GM21723 (cell line): ENCODE measurements around the gene MRPL36.
"Not testable (repeated sequence)": the region's sequence is repeated elsewhere in the genome, so short reads cannot be mapped to it uniquely, and the experiment has no call there.

Experiments used
- ATAC-seq: cut with Tn5 transposase; IDR thresholded peaks from one replicate; pipeline ENCODE4 v1.9.1; 2021; ENCODE audit warnings: mild to moderate bottlenecking, moderate library complexity; ENCODE audit not compliant: unreplicated experiment

MRPL36 gene

GRCh38 chr5:1815881-1816292 is 16.2 kb upstream of the MRPL36 start:
- no peak for ATAC-seq

GRCh38 chr5:1815071-1815786 is 15.6 kb upstream of the MRPL36 start:
- no peak for ATAC-seq

DNA sequence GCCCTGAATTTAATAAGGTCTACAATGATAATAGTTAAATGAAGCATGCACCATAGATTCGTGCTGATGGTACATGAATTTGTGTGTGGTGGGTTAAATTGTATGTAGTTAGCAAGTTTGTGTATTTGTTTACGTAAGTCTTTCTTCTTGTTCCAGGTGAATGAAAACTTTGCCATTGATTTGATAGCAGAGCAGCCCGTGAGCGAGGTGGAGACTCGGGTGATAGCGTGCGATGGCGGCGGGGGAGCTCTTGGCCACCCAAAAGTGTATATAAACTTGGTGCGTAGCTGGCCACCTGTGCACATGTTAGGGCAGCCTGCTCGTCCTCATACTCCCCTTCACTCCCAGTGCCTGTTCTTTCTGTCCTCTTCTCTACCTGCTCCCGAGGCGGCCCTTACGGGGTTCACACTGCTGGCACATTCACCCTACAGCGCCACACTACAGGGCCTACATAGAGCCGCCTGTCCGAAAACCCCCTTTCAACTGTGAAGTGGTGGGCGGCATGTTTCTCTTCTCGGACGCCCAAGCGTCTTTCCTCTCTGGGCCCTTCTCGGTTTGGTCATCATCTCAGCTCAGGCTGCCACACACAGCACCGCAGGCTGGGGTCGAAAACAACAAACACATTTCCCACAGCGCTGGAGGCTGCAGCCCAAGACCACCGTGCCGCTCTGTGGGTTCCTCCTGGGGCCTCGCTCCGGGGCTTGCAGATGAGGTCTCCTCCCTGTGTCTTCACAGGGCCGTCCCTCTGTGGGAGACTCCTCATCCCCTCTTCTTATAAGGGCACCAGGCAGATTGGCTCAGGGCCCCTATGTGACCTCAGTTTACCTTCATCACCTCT is 14.8 kb upstream of the MRPL36 start:
- no peak for ATAC-seq

DNA sequence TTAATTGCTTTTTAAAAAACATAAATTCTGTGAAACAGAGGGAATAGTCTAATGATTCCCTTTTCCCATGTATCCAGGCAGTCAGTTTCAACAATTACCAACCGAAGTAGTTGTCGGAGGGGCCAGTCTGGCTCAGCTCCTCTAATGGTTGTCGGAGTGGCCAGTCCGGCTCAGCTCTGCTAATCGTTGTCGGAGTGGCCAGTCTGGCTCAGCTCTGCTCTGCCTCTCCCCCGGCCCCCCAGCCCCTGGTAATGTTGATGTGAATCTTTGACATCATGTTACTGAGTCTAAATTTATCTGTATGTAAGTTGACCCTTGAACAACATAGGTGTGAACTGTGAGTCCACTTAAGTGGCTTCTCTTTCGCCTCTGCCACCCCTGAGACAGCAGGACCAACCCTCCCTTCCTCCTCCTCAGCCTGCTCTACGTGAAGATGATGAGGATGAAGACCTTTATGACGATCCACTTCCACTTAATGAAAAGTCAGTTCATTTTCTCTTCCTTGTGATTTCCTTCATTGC is 11.0 kb upstream of the MRPL36 start:
- ATAC-seq: no peak

DNA sequence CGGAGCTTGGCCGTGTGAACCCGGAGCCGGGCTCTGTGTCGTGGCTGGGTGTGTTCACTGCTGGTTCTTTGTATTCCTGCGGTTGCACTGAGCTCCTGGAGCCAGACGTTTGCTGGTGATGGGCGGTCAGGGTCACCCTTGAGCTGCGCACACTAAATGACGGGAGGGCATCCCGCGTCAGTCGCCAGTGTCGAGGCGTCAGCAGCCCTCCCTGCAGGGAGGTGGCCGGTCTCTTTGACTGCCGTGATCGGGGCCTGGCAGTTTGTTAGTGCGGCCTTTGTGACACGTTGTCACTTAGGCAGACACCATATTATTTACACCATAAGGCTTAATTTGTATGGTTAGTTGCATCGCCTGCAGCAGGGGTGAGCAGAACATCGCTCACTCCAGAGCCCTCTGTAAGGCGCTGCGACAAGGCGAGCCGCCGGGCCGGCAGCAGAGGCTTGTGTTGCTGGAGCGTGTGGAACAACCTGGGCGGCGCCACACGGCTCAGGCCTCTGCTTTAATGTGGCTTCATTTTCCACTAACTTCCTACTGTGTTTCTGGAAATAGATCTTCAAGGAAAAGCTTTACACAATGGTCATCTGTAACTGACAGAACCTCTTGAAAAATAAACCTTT is 9.9 kb upstream of the MRPL36 start:
- no peak for ATAC-seq

DNA sequence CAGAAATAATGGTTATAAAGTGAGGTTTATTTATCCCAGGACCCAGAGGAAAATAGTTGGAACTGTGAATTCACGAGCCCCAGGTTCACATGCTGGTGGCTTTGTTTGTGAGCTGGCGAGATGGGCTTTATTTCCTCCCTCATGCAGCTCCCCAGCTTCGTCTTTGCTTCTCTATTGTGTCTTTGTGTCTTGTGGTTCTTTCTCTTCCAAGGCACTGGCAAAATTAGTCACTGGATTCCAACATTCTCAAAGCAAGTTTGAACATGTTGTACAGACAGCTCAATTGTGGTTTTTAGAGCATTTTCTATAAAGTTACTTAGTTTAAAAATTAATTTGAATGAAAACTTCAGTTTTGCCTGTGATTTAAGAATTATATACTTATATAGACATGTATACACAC is 8.8 kb upstream of the MRPL36 start:
- ATAC-seq: no peak

DNA sequence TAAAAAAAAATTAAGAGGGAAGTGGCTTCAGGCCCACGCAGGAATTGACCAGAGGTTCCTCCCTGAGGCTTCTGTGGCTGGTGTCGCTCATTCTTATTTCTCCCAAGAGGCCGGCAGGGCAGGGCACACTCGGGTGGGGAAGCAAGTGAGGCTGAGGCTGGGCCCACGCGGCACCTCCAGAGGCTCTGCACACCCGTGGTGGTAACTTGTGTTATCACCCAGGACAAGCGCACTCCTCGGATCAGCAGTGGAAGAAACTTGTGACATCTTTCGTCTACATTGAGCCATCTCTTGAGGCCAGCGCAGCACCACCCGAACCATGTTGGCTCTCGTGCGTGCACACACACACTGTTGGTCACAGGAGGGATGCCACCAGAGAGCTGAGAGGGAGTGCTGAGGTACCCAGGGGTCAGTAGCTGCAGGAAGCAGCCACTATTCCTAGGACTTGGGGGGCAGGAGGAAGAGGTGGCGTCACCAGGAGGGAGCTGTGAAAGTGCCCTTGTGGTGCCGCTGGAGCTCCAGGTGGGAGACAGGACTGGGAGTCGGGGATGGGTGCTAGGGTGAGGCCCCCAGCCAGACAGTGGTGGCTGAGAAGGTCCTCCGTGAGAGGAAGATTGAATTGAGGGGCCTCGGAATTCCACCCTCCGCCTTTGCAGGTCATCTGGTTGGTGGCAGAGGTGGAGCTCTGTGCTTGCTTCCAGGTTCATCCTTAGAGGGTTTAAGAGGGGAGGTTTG is 8.0 kb upstream of the MRPL36 start:
- no peak for ATAC-seq

- ATAC-seq: no peak
Observed at GRCh38 chr5:1806974-1807373, 7.3 kb upstream of the MRPL36 start.

DNA sequence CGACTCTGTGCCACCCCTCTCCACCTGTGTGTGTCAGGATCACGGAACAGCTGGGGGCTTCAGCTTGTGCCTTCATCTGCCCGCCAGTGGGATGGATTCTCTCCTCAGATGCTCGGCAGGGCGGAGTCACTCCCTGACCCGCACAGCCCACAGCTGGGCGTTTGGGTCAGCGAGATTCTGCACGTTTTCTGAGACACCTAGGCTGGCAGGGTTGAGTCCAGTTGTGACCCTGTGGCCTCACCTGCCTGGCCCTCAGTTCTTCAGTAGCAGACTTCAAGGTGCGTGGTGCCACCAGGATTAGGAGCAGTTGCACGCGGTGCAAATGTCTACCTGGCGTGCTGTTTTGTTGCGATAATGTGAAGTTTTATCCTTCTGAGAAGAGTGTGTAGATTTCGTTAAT is 6.6 kb upstream of the MRPL36 start:
- no peak for ATAC-seq

- ATAC-seq: no peak
Observed at GRCh38 chr5:1805736-1806135, 6.1 kb upstream of the MRPL36 start.

- no peak for ATAC-seq
Observed at GRCh38 chr5:1805326-1805725, 5.7 kb upstream of the MRPL36 start.

DNA sequence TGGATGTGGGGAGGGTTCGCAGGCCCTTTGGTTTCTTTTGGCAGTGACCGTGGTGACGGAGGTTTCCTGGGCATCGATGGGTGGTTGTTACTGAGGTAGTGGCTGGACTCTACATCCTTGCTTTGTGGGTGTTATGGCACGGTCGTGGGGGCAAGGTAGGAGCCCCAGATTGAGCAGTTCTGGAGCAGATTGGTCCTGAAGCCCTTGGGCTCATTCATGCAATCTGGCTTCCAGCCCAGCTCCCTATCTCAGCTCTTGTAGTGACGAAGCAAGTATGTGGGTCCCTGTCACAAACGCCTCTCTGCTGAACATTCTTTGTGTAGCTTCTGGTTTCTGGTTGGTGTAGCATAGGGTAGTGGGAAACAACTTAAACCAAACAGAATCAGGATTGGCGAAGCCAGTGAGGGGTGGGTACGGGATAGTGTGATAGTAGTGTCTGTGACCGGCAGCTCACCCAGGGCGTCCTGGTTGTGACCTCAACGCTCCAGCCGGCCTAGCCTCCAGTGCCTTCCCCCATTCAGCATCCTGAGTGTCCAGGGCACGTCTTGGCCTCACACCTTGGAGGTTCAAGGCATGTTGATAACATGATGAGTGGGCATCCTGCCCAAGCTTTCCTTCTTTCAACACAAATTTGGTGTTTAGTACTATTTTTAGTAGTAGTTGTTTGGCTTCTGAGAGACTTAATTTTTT is 4.5 kb upstream of the MRPL36 start:
- no peak for ATAC-seq

GRCh38 chr5:1803192-1803591 is 3.6 kb upstream of the MRPL36 start:
- no peak for ATAC-seq

DNA sequence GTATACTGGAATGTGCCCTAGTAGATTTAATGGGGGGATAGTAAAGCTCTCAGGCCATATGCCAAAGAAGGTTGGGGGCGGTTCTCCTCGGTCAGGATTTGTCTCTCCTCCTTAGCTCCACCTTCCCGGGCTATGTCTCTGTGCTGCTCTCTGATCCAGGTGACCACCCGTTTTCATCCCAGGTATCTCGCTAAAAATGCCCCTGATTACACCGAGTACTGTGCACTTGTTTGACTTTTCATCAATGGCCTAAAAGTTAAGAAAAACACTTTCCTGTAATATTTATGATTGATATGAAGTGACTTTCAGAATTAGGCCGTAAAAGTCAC is 2.3 kb upstream of the MRPL36 start:
- ATAC-seq: no peak

DNA sequence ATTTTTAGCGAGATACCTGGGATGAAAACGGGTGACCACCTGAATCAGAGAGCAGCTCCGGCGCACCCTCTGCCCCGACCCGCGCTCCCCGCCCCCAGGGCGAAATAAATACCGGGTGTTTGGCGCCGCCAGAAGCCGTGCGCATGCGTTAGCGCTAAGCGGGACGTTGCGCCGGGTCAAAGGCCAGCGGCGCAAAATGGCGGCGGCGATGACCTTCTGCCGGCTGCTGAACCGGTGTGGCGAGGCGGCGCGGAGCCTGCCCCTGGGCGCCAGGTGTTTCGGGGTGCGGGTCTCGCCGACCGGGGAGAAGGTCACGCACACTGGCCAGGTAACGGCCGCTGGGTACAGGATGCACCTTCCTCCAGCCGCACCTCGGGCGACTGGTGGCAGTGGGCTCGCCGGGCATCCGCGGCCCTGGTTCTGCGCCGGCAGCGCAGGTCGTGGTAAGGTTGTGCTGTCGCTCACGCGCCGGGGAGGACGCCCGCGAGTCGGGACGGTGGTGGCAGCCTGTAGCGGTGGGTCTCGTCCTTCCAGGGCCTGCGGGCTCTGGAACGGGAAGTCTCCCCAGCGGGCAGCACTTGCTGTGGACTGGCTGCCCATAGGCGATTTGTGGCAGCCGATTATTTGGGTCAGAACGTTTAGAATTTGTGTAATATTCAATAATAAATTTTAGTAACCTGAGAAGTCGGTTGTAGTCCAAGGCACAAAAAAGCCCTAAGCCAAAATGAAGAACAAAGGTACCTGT is 1.8 kb upstream of the MRPL36 start, which contains the start of gene NDUFS6:
Gene NDUFS6, plus strand, starts transcription at position 186 of the 745 bp plus-strand sequence. Its CDS starts 11 bp downstream, at position 197.
- ATAC-seq: peak; percentile 58

GRCh38 chr5:1800472-1801221 is 1.0 kb upstream of the MRPL36 start:
- ATAC-seq: peak; percentile 40

- peak; percentile 29 for ATAC-seq
Observed at GRCh38 chr5:1799110-1799601, 481 bp downstream of the MRPL36 start.

GRCh38 chr5:1798589-1798988 is 1.0 kb downstream of the MRPL36 start:
- not testable (repeated sequence) for ATAC-seq

- ATAC-seq: no peak
Observed at GRCh38 chr5:1797855-1798254, 1.8 kb downstream of the MRPL36 start.
